HG03575 (cell line): ENCODE measurements around the gene PLSCR2.
"Not testable (repeated sequence)": the region's sequence is repeated elsewhere in the genome, so short reads cannot be mapped to it uniquely, and the experiment has no call there.

Experiments used
- ATAC-seq: cut with Tn5 transposase; IDR thresholded peaks from one replicate; pipeline ENCODE4 v1.9.1; 2021; ENCODE audit not compliant: unreplicated experiment, insufficient number of reproducible peaks, low FRiP score; ENCODE audit errors: extremely low read depth

PLSCR2 gene

DNA sequence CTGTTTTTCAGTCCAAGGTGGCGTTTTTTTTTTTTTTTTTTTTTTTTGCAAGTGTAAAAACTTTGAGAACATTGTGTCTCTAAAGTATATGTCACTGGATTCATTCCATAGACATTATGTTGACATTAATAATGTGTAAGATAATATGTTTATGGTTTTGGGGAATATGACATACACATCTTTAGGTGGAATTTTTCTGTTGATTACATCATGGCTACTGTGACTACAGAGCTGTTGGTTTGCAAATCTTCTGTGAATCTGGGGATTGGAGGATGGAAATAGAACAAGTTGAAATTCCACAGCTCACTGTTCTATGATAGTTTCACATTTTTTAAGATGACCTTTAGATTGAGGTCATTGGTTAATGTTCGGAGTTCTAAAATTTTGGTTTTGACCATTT, 24.4 kb upstream of the PLSCR2 start:
- ATAC-seq: no peak

DNA sequence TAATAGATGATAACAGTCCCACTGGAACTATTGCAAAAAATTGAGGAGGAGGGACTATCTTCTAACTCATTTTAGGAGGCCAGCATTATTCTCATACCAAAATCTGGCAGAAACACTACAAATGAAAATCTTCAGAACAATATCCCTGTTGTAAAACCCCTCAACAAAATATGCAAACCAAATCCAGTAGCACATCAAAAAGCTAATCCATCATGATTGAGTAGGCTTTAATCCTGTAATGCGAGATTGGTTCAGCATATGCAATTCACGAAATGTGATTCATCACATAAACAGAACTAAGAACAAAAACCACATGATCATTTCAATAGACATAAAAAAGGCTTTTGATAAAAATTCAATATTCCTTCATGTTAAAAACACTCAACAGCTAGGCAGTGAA, 23.9 kb upstream of the PLSCR2 start:
- ATAC-seq: no peak

DNA sequence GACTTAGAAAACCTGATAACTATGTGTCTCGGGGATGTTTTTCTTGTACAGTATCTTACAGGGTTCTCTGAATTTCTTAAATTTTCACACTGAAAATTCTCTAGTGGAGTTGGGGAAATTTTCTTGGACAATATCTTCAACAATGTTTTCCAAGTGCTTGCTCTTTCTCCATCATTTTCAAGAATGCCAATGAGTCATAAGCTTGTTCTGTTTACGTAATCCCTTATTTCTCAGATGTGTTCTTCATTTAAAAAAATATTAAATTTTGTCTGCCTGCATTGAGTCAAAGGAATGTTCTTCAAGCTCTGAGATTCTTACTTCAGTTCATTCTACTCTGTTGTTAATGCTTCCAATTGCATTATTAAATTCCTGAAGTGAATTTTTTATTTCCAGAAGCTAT, 21.9 kb upstream of the PLSCR2 start:
- ATAC-seq: no peak

DNA sequence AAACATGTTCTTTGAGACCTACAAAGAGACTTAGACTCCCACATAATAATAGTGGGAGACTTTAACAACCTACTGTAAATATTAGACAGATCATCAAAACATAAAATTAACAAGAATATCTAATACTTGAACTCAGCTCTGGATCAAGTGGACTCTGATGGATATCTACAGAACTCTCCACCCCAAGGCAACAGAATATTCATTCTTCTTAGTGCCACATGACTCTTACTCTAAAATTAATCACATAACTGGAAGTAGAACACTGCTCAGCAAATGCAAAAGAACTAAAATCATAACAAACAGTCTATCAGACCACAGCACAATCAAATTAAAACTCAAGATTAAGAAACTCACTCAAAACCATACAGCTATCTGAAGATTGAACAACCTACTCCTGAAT, 15.9 kb upstream of the PLSCR2 start:
- no peak for ATAC-seq

DNA sequence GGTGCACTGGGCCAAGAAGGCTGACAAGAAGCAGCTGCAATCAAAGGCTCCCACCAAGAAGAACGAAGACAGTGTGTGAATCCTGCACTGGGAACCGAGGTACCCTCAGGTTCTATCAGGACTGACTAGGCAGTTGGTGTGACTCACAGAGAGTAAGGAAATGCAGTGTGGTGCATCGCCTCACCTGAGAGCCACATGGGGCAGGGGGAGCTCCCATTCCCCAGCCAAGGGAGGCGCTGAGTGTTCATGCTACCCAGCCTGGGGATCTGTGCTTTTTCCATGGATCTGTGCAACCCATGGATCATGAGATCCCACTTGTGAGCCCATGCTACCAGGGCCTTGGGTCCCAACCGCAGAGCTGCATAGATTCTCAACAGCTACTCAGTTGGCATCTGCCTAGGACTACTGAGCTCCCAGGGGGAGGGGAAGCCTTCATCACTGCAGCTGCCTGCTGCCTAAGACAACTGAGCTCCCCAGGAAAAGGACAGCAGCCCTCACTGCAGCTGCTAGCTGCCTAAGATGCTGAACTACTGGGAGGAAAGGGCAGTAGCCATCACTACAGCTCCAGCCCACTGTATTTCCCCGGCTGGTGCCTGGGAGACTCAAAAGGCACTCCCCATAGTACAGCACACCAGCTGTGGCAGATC, 6.9 kb upstream of the PLSCR2 start:
- ATAC-seq: no peak

DNA sequence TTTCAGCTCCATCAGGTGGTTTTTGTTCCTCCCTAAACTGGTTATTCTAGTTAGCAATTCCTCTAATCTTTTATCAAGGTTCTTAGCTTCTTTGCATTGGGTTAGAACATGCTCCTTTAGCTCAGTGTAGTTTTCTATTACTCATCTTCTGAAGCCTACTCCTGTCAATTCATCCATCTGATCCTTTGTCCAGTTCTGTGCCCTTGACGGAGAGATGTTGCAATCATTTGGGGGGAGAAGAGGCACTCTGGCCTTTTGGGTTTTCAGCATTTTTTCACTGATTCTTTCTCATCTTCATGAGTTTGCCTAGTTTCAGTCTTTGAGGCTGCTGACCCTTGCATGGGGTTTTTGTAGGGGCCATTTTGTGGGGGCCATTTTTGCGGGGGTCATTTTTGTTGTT, 5.6 kb upstream of the PLSCR2 start:
- not testable (repeated sequence) for ATAC-seq

DNA sequence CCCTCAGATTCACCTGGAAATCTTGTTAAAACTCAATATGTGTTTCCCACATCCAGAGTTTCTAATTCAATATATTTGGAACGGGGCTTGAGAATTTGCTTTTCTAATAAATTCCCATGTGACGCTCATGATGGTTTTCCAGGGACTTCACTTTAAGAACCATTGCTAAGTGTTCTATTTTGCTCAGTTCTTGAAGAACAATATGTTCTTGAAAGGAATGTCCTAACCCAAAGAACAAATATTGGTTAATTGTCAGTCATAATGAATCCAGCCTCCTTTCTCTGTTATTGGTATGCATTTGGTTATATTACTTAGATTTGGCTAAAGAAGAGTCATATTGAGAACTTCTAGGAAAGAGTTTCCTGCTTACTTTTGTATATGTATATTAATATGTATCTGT, 4.4 kb upstream of the PLSCR2 start:
- no peak for ATAC-seq

DNA sequence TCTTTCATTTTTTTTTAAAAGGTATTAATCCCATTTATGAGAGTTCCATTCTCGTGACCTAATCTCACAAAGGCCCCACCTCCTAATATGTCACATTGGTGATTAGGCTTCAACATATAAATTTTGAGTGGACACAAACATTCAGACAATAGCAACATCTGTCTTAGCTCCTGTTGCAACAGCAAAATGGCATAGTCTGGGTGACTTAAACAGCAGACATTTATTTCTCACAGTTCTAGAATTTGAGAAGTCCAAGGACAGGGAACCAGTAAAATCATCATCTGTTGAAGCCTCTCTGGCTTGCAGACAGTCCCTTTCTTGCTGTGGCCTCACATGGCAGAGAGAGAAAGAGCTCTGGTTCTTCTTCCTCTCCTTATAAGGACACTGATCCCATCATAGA, 3.2 kb upstream of the PLSCR2 start:
- ATAC-seq: no peak

DNA sequence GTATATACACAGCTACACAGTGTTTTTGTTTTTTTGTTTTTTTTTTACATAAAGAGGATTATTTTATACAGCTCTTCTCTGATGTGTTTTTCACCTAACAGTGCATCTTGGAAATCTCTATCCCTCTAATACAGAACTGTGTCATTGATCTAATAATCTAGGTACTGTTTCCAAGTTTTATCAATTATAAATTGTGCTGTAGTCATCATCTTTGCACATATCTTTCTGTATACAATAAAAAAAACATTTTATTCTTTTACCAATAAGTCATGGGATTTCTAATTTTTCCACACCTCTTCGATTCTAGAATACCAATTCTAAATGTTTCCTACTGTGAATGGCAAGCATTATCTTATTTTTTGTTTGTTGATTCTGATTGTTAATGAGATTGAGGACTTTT, 1.7 kb upstream of the PLSCR2 start:
- ATAC-seq: no peak

DNA sequence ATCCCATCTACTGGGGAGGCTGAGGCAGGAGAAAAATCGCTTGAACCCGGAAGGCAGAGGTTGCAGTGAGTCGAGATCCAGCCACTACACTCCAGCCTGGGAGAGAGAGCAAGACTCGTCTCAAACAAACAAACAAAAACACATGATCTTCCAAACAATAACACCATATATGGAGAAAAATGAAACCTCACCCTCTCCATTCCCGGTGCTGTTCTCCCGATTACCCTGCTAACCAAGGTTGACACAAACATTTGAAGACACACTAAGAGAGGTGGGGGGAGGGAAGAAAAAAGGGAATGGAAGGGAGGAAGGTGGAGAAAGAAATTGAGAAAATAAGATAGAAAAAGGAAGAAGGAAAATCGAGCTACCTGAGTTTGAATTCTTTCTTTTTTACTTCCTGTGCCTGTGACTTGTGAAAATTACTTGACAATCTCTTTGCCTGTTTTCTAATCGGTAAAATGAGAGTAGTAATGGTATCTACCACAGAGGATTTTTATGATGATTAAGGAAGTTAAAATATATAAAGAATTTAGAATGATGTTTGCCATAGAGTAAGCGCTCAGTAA, 1.1 kb upstream of the PLSCR2 start:
- ATAC-seq: no peak

DNA sequence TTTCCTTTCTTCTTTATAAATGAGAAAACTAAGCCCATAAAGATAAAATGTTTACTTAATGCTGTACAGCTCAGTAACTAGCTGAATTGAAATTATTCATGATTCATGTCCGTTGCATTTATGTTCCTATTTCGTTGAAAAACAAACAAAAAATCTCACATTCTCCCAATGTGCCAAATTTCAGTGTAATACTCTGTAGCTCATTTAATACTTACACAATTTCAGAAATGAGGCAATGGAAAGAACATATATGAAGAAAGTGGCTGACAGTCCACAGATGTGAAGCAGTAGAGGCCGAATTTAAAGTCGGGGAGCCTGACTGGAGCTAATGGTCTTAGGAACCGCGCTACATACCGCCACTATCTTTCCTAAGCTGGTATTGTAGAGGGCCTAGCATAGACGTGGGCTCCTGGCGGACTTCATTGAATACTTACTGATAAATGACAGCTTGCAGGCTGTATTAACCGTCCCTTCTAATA, 651 bp downstream of the PLSCR2 start:
- no peak for ATAC-seq

DNA sequence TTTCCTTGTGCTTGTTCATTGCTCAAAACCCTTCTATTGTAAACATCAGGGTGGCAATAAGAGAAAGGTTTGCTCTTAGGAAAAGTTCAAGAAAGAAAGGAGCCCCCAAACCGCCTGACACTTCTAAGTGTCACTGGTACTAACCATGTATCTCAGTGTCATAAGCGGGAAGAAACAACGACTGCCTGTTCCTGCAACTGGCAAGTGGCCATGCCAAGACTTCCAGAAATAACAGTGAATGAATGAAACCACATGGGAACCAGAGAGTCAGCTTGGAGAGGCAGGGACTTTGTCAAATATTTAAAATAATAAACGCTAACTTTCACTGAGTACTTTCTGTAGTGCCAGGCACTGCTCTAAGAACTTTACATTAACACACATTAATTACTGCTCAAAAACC, 1.1 kb downstream of the PLSCR2 start:
- ATAC-seq: no peak

DNA sequence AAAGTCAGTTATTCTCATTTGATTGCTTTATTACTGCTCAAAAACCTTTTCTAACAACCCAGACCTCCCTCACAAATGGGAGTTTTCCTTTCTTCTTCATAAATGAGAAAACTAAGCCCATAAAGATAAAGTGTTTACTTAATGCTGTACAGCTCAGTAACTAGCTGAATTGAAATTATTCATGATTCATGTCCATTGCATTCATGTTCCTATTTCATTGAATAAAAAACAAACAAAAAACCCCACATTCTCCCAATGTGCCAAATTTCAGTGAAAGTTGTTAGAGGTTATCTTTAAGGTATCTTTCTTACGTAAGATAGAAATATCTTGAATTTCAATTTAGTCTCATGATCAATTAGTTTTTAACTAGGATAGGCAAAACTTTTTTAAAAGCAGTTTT, 2.8 kb downstream of the PLSCR2 start:
- ATAC-seq: no peak

DNA sequence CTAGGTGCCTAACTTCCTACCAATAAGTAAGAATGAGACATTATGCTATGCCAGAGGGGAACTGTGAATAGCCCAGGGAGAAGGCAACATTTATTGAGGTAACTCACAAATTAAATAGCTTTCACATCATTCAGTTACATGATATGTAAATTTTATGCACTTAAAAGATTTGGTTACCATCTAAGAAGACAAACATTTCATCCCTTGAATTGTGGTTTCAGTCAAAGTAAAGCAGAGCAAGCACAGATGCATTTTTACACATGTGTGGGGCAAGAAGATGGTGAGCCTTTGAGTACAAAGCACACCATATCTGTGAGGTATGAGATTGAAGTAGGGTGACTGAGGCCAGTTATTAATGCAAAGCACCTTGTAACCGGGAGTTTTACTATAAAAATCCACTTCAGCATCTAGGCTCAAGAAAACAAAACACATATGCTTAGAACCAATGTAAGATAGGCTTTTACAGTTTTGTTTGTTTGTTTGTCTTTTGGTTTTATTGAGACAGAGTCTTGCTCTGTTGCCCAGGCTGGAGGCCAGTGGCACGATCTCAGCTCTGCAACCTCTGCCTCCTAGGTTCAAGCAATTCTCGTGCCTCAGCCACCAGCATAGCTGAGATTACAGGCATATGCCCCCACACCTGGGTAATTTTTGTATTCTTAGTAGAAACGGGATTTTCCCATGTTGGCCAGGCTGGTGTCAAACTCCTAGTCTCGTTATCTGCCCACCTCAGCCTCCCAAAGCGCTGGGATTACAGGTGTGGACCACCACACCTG, 3.5 kb downstream of the PLSCR2 start:
- ATAC-seq: no peak

DNA sequence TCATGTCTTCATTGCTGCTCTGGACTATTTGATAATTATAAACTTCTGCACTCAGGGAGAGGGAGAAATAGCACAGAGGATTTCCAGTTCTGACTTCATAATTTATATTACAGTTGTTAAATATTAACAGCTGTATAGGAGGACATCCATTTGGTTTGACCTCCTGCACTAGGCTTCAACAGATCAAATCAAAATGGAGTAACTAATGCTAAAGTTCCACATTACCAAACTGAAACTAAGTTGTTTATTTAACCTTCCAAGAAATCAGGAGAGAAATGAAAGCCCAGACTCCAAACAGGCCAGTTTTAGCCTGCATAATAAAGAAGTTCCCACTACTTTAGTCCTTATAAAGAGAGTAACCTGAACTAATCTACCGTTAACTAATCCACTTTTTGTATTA, 4.6 kb downstream of the PLSCR2 start:
- ATAC-seq: no peak

DNA sequence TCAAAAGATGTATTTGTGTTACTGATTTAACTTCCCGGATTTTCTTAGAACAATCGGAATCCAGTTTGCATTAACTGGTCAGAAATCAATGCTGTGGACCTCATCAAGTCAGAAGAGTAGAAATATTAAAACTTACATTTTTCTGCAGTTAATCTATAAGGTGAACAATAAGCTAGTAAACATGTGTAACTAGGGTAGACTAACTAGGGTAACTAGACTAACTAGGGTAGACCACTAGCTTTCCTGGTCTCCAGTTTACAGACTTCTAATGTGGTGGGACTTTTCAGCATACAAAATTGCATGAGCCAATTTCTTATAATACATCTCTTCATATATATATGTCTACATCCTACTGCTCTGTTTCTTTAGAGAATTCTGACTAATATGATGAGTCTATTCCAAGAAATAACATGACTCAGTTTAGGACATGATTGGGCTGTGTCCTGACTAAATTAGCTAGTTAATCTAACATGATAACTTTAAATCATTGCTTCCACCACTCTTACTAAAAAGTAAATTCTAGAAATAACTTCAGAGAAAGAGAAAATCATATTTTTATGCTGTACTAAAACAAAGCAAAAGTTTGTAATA, 5.3 kb downstream of the PLSCR2 start:
- no peak for ATAC-seq

DNA sequence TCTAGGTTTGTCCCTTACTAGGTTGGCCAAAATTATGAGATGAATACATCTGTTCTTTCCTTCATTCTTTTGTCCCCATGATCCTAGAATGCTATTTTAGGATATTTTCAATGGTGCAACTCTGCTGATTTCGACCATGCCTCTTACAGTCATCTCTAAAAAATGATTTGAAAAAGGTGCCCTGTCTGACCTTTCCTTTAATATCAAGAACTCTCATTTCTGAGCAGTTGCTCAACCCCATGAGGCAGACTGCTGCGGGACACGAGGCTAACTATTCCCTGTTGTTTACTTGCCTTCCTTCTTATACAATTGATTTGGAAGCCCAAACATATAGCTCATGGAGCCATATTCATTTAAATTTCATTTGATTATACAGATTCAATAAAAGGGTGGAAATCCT, 14.6 kb downstream of the PLSCR2 start:
- ATAC-seq: no peak

DNA sequence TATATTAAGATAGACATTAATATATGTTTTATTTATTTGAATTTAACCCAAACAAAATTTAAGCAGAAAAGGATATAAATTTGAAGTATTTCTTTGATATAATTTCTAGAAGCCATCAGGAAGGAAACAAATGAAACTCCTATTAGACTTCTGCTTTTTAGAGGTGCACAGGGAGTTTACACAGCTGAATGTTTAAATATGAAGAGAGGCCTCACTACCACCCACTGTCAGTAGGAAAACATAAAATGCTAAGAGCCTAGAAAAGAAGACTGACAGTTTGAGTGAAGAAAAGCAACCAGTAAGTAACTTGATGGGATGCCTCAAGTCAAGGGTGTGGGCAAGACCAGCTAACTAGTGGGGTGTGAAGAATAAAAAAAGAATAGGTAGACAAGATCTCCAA, 19.7 kb downstream of the PLSCR2 start:
- ATAC-seq: no peak

DNA sequence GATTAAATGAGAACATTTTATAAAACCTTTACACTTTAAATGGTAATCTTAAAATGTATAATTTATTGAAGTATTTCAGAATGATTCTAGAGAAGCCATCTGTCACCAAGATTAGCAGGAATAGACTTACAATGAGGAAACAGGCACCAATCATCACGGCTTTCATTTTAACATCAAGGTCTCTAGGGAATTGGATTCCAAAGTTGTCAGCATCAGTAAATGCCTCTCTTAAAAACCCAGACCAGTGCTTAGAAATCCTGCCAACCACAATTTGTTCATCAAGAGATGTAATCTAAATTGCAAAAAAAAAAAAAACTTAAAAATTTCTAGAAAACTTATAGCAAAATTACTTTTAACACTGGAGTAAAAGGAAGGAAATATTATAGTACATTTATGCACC, 20.3 kb downstream of the PLSCR2 start:
- no peak for ATAC-seq

DNA sequence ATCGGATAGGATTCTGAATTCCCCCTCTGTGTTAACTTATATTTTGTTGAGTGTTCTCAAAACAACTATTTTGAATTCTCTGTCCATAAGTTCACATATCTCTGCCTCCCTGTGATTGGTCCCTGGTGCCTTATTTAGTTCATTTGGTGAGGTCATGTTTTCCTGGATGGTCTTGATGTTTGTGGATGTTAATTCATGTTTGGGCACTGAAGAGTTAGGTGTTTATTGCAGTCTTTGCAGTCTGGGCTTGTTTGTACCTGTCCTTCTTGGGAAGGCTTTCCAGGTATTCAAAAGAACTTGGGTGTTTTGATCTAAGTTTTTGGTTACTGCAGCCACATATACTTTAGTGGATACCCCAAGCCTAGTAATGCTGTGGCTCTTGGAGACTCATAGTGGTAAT, 23.3 kb downstream of the PLSCR2 start:
- no peak for ATAC-seq
